ENCODE results near the gene MAPKAP1.

- TF ChIP-seq, protein P1, sequence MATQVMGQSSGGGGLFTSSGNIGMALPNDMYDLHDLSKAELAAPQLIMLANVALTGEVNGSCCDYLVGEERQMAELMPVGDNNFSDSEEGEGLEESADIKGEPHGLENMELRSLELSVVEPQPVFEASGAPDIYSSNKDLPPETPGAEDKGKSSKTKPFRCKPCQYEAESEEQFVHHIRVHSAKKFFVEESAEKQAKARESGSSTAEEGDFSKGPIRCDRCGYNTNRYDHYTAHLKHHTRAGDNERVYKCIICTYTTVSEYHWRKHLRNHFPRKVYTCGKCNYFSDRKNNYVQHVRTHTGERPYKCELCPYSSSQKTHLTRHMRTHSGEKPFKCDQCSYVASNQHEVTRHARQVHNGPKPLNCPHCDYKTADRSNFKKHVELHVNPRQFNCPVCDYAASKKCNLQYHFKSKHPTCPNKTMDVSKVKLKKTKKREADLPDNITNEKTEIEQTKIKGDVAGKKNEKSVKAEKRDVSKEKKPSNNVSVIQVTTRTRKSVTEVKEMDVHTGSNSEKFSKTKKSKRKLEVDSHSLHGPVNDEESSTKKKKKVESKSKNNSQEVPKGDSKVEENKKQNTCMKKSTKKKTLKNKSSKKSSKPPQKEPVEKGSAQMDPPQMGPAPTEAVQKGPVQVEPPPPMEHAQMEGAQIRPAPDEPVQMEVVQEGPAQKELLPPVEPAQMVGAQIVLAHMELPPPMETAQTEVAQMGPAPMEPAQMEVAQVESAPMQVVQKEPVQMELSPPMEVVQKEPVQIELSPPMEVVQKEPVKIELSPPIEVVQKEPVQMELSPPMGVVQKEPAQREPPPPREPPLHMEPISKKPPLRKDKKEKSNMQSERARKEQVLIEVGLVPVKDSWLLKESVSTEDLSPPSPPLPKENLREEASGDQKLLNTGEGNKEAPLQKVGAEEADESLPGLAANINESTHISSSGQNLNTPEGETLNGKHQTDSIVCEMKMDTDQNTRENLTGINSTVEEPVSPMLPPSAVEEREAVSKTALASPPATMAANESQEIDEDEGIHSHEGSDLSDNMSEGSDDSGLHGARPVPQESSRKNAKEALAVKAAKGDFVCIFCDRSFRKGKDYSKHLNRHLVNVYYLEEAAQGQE (IDR thresholded peaks at IDR 0.05; ENCODE audit: low read depth): no peak
- no peak for TF ChIP-seq TAF1 (IDR thresholded peaks at IDR 0.05; ENCODE audit: low read depth)
- TF ChIP-seq EP300 (IDR thresholded peaks at IDR 0.05; ENCODE audit: borderline replicate concordance): no peak
- TF ChIP-seq YY1 (IDR thresholded peaks at IDR 0.05; ENCODE audit: low read depth): no peak
- TF ChIP-seq CEBPB (IDR thresholded peaks at IDR 0.05): no peak
- TF ChIP-seq MAX (IDR thresholded peaks at IDR 0.05): no peak
- TF ChIP-seq RAD21 (IDR thresholded peaks at IDR 0.05; ENCODE audit: low read depth): no peak
Measured at GRCh38 chr9:125435776-125436612, 271.0 kb downstream of the MAPKAP1 start.
